Ishikawa (cell line): ENCODE measurements around the gene NNT.

Experiments
- CEBPB ChIP-seq: IDR thresholded peaks from 2 replicates; pipeline ENCODE4 v1.6.1; 2012
- EGR1 ChIP-seq: IDR thresholded peaks from 2 replicates; pipeline ENCODE4 v1.6.1; 2012
- TF ChIP-seq, protein P1 (sequence below): IDR thresholded peaks from 2 replicates; pipeline ENCODE4 v1.6.1; 2012; ENCODE audit warnings: low read depth, mild to moderate bottlenecking
- TF ChIP-seq, protein P2 (sequence below): IDR thresholded peaks from 2 replicates; pipeline ENCODE4 v1.6.1; 2012
- TF ChIP-seq, protein P3 (sequence below): IDR thresholded peaks from 2 replicates; pipeline ENCODE4 v1.6.1; 2012

DNA sequence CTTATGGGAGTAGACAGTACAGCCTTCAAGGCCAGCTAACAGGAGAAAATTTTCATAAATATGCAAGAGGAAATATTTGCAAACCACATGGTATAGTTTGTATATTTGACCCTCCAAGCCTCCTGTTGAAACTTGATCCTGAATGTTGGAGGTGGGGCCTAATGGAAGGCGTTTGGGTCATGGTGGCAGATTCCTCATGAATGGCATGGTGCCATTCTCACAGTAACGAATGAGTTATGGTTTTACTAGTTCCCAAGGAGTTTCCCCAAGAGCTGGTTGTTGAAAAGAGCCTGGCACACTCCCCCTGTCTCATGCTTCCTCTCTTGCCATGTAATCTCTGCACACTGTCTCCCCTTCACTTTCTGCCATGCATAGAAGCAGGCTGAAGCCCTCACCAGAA, 42.9 kb upstream of the NNT start:
- TF ChIP-seq, protein P1, sequence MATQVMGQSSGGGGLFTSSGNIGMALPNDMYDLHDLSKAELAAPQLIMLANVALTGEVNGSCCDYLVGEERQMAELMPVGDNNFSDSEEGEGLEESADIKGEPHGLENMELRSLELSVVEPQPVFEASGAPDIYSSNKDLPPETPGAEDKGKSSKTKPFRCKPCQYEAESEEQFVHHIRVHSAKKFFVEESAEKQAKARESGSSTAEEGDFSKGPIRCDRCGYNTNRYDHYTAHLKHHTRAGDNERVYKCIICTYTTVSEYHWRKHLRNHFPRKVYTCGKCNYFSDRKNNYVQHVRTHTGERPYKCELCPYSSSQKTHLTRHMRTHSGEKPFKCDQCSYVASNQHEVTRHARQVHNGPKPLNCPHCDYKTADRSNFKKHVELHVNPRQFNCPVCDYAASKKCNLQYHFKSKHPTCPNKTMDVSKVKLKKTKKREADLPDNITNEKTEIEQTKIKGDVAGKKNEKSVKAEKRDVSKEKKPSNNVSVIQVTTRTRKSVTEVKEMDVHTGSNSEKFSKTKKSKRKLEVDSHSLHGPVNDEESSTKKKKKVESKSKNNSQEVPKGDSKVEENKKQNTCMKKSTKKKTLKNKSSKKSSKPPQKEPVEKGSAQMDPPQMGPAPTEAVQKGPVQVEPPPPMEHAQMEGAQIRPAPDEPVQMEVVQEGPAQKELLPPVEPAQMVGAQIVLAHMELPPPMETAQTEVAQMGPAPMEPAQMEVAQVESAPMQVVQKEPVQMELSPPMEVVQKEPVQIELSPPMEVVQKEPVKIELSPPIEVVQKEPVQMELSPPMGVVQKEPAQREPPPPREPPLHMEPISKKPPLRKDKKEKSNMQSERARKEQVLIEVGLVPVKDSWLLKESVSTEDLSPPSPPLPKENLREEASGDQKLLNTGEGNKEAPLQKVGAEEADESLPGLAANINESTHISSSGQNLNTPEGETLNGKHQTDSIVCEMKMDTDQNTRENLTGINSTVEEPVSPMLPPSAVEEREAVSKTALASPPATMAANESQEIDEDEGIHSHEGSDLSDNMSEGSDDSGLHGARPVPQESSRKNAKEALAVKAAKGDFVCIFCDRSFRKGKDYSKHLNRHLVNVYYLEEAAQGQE: no peak
- TF ChIP-seq, protein P2, sequence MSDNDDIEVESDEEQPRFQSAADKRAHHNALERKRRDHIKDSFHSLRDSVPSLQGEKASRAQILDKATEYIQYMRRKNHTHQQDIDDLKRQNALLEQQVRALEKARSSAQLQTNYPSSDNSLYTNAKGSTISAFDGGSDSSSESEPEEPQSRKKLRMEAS: no peak
- TF ChIP-seq, protein P3, sequence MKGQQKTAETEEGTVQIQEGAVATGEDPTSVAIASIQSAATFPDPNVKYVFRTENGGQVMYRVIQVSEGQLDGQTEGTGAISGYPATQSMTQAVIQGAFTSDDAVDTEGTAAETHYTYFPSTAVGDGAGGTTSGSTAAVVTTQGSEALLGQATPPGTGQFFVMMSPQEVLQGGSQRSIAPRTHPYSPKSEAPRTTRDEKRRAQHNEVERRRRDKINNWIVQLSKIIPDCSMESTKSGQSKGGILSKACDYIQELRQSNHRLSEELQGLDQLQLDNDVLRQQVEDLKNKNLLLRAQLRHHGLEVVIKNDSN: no peak
- TF ChIP-seq CEBPB (no peak), EGR1 (no peak)
